Activated naive CD8-positive, alpha-beta T cell treated with anti-CD3 and anti-CD28 coated beads, Interleukin-2, amount 10 ng/mL, durations not matched to agents 7 days and 5 days (primary cell): ENCODE data around the gene FHIT. TPM values are rescaled to one million over a fixed set of nuclear protein-coding genes. Genes with fewer than 3 reads are reported as not detected.

Experiments used
- ATAC-seq: fragments of 150-1000 bp; cut with Tn5 transposase; one replicate; pipeline ENCODE4 v1.10.0; 2021; ENCODE audit warnings: low read depth, moderate library complexity
- POLR2A ChIA-PET: fragments of 350-600 bp; sonication (Branson Sonifier 250); formaldehyde crosslinking; loops from one replicate; lab custom pipeline; 2021; ENCODE audit warnings: antibody characterized with exemption; lab: Charles Lee
- DNase-seq: peaks from one replicate; pipeline ENCODE4 v3.0.0; 2021
- H3K27ac Mint-ChIP-seq: one replicate; pipeline ENCODE4 v1.8.0; 2022; ENCODE audit warnings: mild to moderate bottlenecking, mixed read lengths
- H3K27me3 Mint-ChIP-seq: one replicate; pipeline ENCODE4 v1.8.0; 2022; ENCODE audit warnings: mild to moderate bottlenecking, moderate library complexity, mixed read lengths
- H3K36me3 Mint-ChIP-seq: one replicate; pipeline ENCODE4 v1.8.0; 2021; ENCODE audit warnings: mild to moderate bottlenecking, mixed read lengths
- H3K4me1 Mint-ChIP-seq: one replicate; pipeline ENCODE4 v1.8.0; 2021; ENCODE audit warnings: mixed read lengths
- H3K4me3 Mint-ChIP-seq: one replicate; pipeline ENCODE4 v1.8.0; 2022; ENCODE audit warnings: mild to moderate bottlenecking, moderate library complexity, mixed read lengths
- H3K9me3 Mint-ChIP-seq: one replicate; pipeline ENCODE4 v1.8.0; 2021; ENCODE audit warnings: mixed read lengths
- total RNA-seq, 2 experiments: library from RNA; stranded (reverse); gene quantifications; one replicate each; pipeline ENCODE4 v1.2.3, GENCODE V29; 2021

The FHIT gene
- total RNA-seq, 2 experiments from 2014 or later, result 3.7 to 5.8 TPM

GRCh38 chr3:60386306-60386705 lies 864.9 kb downstream of the FHIT start:
- no peak for DNase-seq
- POLR2A ChIA-PET, result no interaction called here
- H3K36me3 Mint-ChIP-seq, result no peaks in the 10 kb centered on the region
- no peak for ATAC-seq
- peaks cover 3% of the 10 kb centered on the region for H3K4me1 Mint-ChIP-seq
- H3K27me3 Mint-ChIP-seq, result no peaks in the 10 kb centered on the region
- H3K9me3 Mint-ChIP-seq, result peaks cover 11% of the 10 kb centered on the region
- H3K4me3 Mint-ChIP-seq, result no peak overlapping the region
- H3K27ac Mint-ChIP-seq, result no peak overlapping the region

- ATAC-seq (no peak), DNase-seq (no peak)
- Mint-ChIP-seq H3K27me3 (no peaks in the 10 kb centered on the region), H3K36me3 (no peaks in the 10 kb centered on the region), H3K4me1 (peaks cover 3% of the 10 kb centered on the region), H3K4me3 (no peak overlapping the region), H3K9me3 (peaks cover 10% of the 10 kb centered on the region), H3K27ac (no peak overlapping the region)
- POLR2A ChIA-PET, result interaction anchor here (0.7 kb wide), 1 partner anchor 129 kb away, joined by 3 read pairs; no protein-coding TSS in a partner anchor
These were observed 866.9 kb downstream of the FHIT start for GRCh38 chr3:60384341-60384740.

GRCh38 chr3:60383345-60383744 lies 867.9 kb downstream of the FHIT start:
- ATAC-seq (no peak), DNase-seq (no peak)
- POLR2A ChIA-PET, result interaction anchor here (0.7 kb wide), 1 partner anchor 128 kb away, joined by 3 read pairs; no protein-coding TSS in a partner anchor
- H3K4me1 Mint-ChIP-seq, result peaks cover 3% of the 10 kb centered on the region
- peaks cover 9% of the 10 kb centered on the region for H3K9me3 Mint-ChIP-seq
- no peak overlapping the region for H3K4me3 Mint-ChIP-seq
- H3K27me3 Mint-ChIP-seq, result no peaks in the 10 kb centered on the region
- H3K36me3 Mint-ChIP-seq, result peaks cover 2% of the 10 kb centered on the region
- no peak overlapping the region for H3K27ac Mint-ChIP-seq

GRCh38 chr3:60366486-60366885 lies 884.8 kb downstream of the FHIT start:
- ATAC-seq, result no peak
- POLR2A ChIA-PET, result no interaction called here
- H3K4me1 Mint-ChIP-seq, result peaks cover 6% of the 10 kb centered on the region

GRCh38 chr3:60365360-60365759 lies 885.9 kb downstream of the FHIT start:
- H3K27ac Mint-ChIP-seq, result no peak overlapping the region
- no peaks in the 10 kb centered on the region for H3K27me3 Mint-ChIP-seq
- H3K4me1 Mint-ChIP-seq, result peaks cover 6% of the 10 kb centered on the region
- H3K9me3 Mint-ChIP-seq, result peaks cover 14% of the 10 kb centered on the region
- peaks cover 6% of the 10 kb centered on the region for H3K36me3 Mint-ChIP-seq
- ATAC-seq (no peak), DNase-seq (no peak)
- POLR2A ChIA-PET, result no interaction called here
- H3K4me3 Mint-ChIP-seq, result no peak overlapping the region

More at GRCh38 chr3:60366486-60366885, 884.8 kb downstream of the FHIT start:
- no peak for DNase-seq
- Mint-ChIP-seq H3K36me3 (peaks cover 2% of the 10 kb centered on the region), H3K9me3 (peaks cover 7% of the 10 kb centered on the region), H3K27me3 (no peaks in the 10 kb centered on the region), H3K4me3 (no peak overlapping the region), H3K27ac (no peak overlapping the region)

GRCh38 chr3:60364475-60364874 lies 886.8 kb downstream of the FHIT start:
- Mint-ChIP-seq H3K27me3 (no peaks in the 10 kb centered on the region), H3K4me1 (peaks cover 6% of the 10 kb centered on the region), H3K4me3 (no peak overlapping the region), H3K27ac (no peak overlapping the region), H3K9me3 (peaks cover 13% of the 10 kb centered on the region), H3K36me3 (peaks cover 6% of the 10 kb centered on the region)
- DNase-seq (no peak), ATAC-seq (no peak)
- POLR2A ChIA-PET, result no interaction called here

GRCh38 chr3:60363817-60364216 lies 887.4 kb downstream of the FHIT start:
- no peak overlapping the region for H3K4me3 Mint-ChIP-seq

GRCh38 chr3:60355825-60356224 lies 895.4 kb downstream of the FHIT start:
- no peaks in the 10 kb centered on the region for H3K27me3 Mint-ChIP-seq
- no peak for ATAC-seq
- peaks cover 4% of the 10 kb centered on the region for H3K9me3 Mint-ChIP-seq
- H3K36me3 Mint-ChIP-seq, result peaks cover 2% of the 10 kb centered on the region
- POLR2A ChIA-PET, result no interaction called here
- no peak overlapping the region for H3K4me3 Mint-ChIP-seq
- H3K4me1 Mint-ChIP-seq, result no peaks in the 10 kb centered on the region
- H3K27ac Mint-ChIP-seq, result no peak overlapping the region
- no peak for DNase-seq

More at GRCh38 chr3:60363817-60364216, 887.4 kb downstream of the FHIT start:
- Mint-ChIP-seq H3K27ac (no peak overlapping the region), H3K9me3 (peaks cover 10% of the 10 kb centered on the region), H3K36me3 (peaks cover 4% of the 10 kb centered on the region), H3K27me3 (no peaks in the 10 kb centered on the region), H3K4me1 (peaks cover 6% of the 10 kb centered on the region)
- ATAC-seq (no peak), DNase-seq (no peak)
- POLR2A ChIA-PET, result no interaction called here

GRCh38 chr3:60351481-60351880 lies 899.8 kb downstream of the FHIT start:
- ATAC-seq (no peak), DNase-seq (no peak)
- Mint-ChIP-seq H3K4me3 (no peak overlapping the region), H3K36me3 (no peaks in the 10 kb centered on the region), H3K27me3 (no peaks in the 10 kb centered on the region), H3K9me3 (peaks cover 8% of the 10 kb centered on the region), H3K27ac (no peak overlapping the region), H3K4me1 (no peaks in the 10 kb centered on the region)
- POLR2A ChIA-PET, result no interaction called here

- ATAC-seq (no peak), DNase-seq (no peak)
- POLR2A ChIA-PET, result no interaction called here
- Mint-ChIP-seq H3K27me3 (no peaks in the 10 kb centered on the region), H3K36me3 (no peaks in the 10 kb centered on the region), H3K4me3 (no peak overlapping the region), H3K9me3 (peaks cover 8% of the 10 kb centered on the region), H3K4me1 (no peaks in the 10 kb centered on the region), H3K27ac (no peak overlapping the region)
These were observed 906.9 kb downstream of the FHIT start for GRCh38 chr3:60344340-60344739.

GRCh38 chr3:60343831-60344230 lies 907.4 kb downstream of the FHIT start:
- Mint-ChIP-seq H3K36me3 (peaks cover 2% of the 10 kb centered on the region), H3K4me1 (no peaks in the 10 kb centered on the region), H3K9me3 (peaks cover 8% of the 10 kb centered on the region), H3K4me3 (no peak overlapping the region), H3K27me3 (no peaks in the 10 kb centered on the region), H3K27ac (no peak overlapping the region)
- POLR2A ChIA-PET, result no interaction called here
- DNase-seq, result no peak
- no peak for ATAC-seq

- POLR2A ChIA-PET, result no interaction called here
- Mint-ChIP-seq H3K27ac (no peak overlapping the region), H3K36me3 (peaks cover 2% of the 10 kb centered on the region), H3K9me3 (peaks cover 3% of the 10 kb centered on the region), H3K4me1 (no peaks in the 10 kb centered on the region), H3K4me3 (no peak overlapping the region), H3K27me3 (no peaks in the 10 kb centered on the region)
- DNase-seq, result no peak
- no peak for ATAC-seq
These were observed 911.9 kb downstream of the FHIT start for GRCh38 chr3:60339304-60339703.

- H3K36me3 Mint-ChIP-seq, result peaks cover 2% of the 10 kb centered on the region
These were observed 913.8 kb downstream of the FHIT start for GRCh38 chr3:60337421-60337820.

GRCh38 chr3:60336061-60336460 lies 915.2 kb downstream of the FHIT start:
- Mint-ChIP-seq H3K27me3 (no peaks in the 10 kb centered on the region), H3K36me3 (peaks cover 2% of the 10 kb centered on the region), H3K9me3 (peaks cover under 1% of the 10 kb centered on the region), H3K27ac (no peak overlapping the region), H3K4me1 (peaks cover 2% of the 10 kb centered on the region), H3K4me3 (no peak overlapping the region)
- DNase-seq, result no peak
- no peak for ATAC-seq
- POLR2A ChIA-PET, result no interaction called here

More at GRCh38 chr3:60337421-60337820, 913.8 kb downstream of the FHIT start:
- POLR2A ChIA-PET, result no interaction called here
- Mint-ChIP-seq H3K27me3 (no peaks in the 10 kb centered on the region), H3K27ac (no peak overlapping the region), H3K4me3 (no peak overlapping the region), H3K4me1 (peaks cover 2% of the 10 kb centered on the region), H3K9me3 (no peaks in the 10 kb centered on the region)
- no peak for DNase-seq
- ATAC-seq, result no peak

GRCh38 chr3:60333710-60334109 lies 917.5 kb downstream of the FHIT start:
- no peaks in the 10 kb centered on the region for H3K27me3 Mint-ChIP-seq
- POLR2A ChIA-PET, result no interaction called here
- DNase-seq (no peak), ATAC-seq (no peak)
- H3K4me1 Mint-ChIP-seq, result peaks cover 2% of the 10 kb centered on the region
- H3K36me3 Mint-ChIP-seq, result no peaks in the 10 kb centered on the region
- H3K4me3 Mint-ChIP-seq, result no peak overlapping the region
- no peak overlapping the region for H3K27ac Mint-ChIP-seq
- peaks cover 3% of the 10 kb centered on the region for H3K9me3 Mint-ChIP-seq
